ENCODE data around the gene RSPO1.
"Not testable (repeated sequence)": the region's sequence is repeated elsewhere in the genome, so short reads cannot be mapped to it uniquely, and the experiment has no call there.

The RSPO1 gene

GRCh38 chr1:37634244-37634991 lies at the start of gene RSPO1:
Gene RSPO1, minus strand, starts transcription at chr1:37634892. Its CDS starts 5,231 bp downstream, at chr1:37629661.
- no peak for TF ChIP-seq CTCF (IDR thresholded peaks at IDR 0.05; ENCODE audit: low read depth, low read length)
- H3K4me3 ChIP-seq (replicated peaks in 1 of 2; ENCODE audit: low read depth in 2 of 2, low read length in 2 of 2), result no peak within 1 kb of the TSS
- peak; percentile 20 to 40 for DNase-seq (ENCODE audit: low read depth in 2 of 2)

GRCh38 chr1:37684182-37684581 lies 49.5 kb upstream of the RSPO1 start:
- not testable (repeated sequence) for H3K4me3 ChIP-seq (replicated peaks in 1 of 2; ENCODE audit: low read depth in 2 of 2, low read length in 2 of 2); DNase-seq (ENCODE audit: low read depth in 2 of 2)

GRCh38 chr1:37682334-37682987 lies 47.8 kb upstream of the RSPO1 start:
- H3K4me3 ChIP-seq (replicated peaks in 1 of 2; ENCODE audit: low read depth in 2 of 2, low read length in 2 of 2), result no peak overlapping the region
- TF ChIP-seq CTCF (IDR thresholded peaks at IDR 0.05; ENCODE audit: low read depth, low read length), result peak; percentile 83
- DNase-seq (ENCODE audit: low read depth in 2 of 2), result peak; percentile 75 to 80

GRCh38 chr1:37680933-37681332 lies 46.2 kb upstream of the RSPO1 start:
- no peak overlapping the region for H3K4me3 ChIP-seq (replicated peaks in 1 of 2; ENCODE audit: low read depth in 2 of 2, low read length in 2 of 2)
- no peak for DNase-seq (ENCODE audit: low read depth in 2 of 2)
- TF ChIP-seq CTCF (IDR thresholded peaks at IDR 0.05; ENCODE audit: low read depth, low read length), result no peak

GRCh38 chr1:37677808-37678207 lies 43.1 kb upstream of the RSPO1 start:
- H3K4me3 ChIP-seq (replicated peaks in 1 of 2; ENCODE audit: low read depth in 2 of 2, low read length in 2 of 2), result no peak overlapping the region
- no peak for DNase-seq (ENCODE audit: low read depth in 2 of 2)

GRCh38 chr1:37677143-37677439 lies 42.4 kb upstream of the RSPO1 start:
- TF ChIP-seq CTCF (IDR thresholded peaks at IDR 0.05; ENCODE audit: low read depth, low read length), result no peak
- no peak overlapping the region for H3K4me3 ChIP-seq (replicated peaks in 1 of 2; ENCODE audit: low read depth in 2 of 2, low read length in 2 of 2)
- DNase-seq (ENCODE audit: low read depth in 2 of 2), result no peak

More at GRCh38 chr1:37677808-37678207, 43.1 kb upstream of the RSPO1 start:
- no peak for TF ChIP-seq CTCF (IDR thresholded peaks at IDR 0.05; ENCODE audit: low read depth, low read length)

- no peak for DNase-seq (ENCODE audit: low read depth in 2 of 2)
- no peak for TF ChIP-seq CTCF (IDR thresholded peaks at IDR 0.05; ENCODE audit: low read depth, low read length)
- H3K4me3 ChIP-seq (replicated peaks in 1 of 2; ENCODE audit: low read depth in 2 of 2, low read length in 2 of 2), result no peak overlapping the region
Measured at GRCh38 chr1:37676281-37677142, 41.8 kb upstream of the RSPO1 start.
